IMR-90 (cell line): ENCODE results near the gene ABCF3. TPM values are rescaled to one million over a fixed set of nuclear protein-coding genes. Genes with fewer than 3 reads are reported as not detected.

Experiments
- microRNA-seq, 2 experiments: library from miRNA; stranded (forward) in 1 of 2; unstranded in 1 of 2; fragments of 10-50 nt in 1 of 2; fragments of <30 nt in 1 of 2; gene quantifications in 1 of 2; microRNA quantifications in 1 of 2; one replicate each; pipeline versions ENCODE3 to v1.1.0; 2013 to 2020; ENCODE audit not compliant: insufficient read depth in 1 of 2, insufficient read length in 1 of 2, unreplicated experiment in 1 of 2
- polyA plus RNA-seq, 3 experiments: library from polyadenylated mRNA; depleted of rRNA; stranded (reverse); fragments of >200 nt; gene quantifications; 2 replicates each; pipeline ENCODE4 v1.2.3, GENCODE V29; 2012; ENCODE audit warnings: low replicate concordance in 1 of 3
- small RNA-seq, 5 experiments: library from RNA; depleted of rRNA; stranded (forward); fragments of <200 nt; gene quantifications; one replicate each; pipeline ENCODE3, GENCODE V24; 2012
- total RNA-seq: library from RNA; depleted of rRNA; stranded (reverse); fragments of >200 nt; gene quantifications from 2 replicates; pipeline ENCODE4 v1.2.3, GENCODE V29; 2012; rRNA removed

The ABCF3 gene
- total and polyA plus RNA-seq, 2 of the 4 experiments (the other 2 are of a cell fraction), result 36.9 to 59.2 TPM

Small RNA genes within 50 kb of the gene (microRNA-seq; reads per million reads assigned to microRNA genes)
- gene MIR1224, result 0 reads per million in 2 experiments

Small RNA genes within 50 kb of the gene (small RNA-seq; reads per million reads assigned to genes)
- 0 to 0.08 (median 0) reads per million in 5 experiments for gene MIR1224

Other genes with a start within 250 kb of the ABCF3 start
- 8.4 and 9.2 TPM in 2 replicates for gene ABCC5, start 168.3 kb upstream of the ABCF3 start, total RNA-seq
- 16.2 and 17.7 TPM in 2 replicates for gene ABCC5, start 168.3 kb upstream of the ABCF3 start, polyA plus RNA-seq (2012; rRNA removed)
- gene HTR3D, start 154.5 kb upstream of the ABCF3 start, total RNA-seq, result not detected in 2 replicates
- gene HTR3D, start 154.5 kb upstream of the ABCF3 start, polyA plus RNA-seq (2012; rRNA removed), result not detected in 2 replicates
- gene HTR3C, start 133.2 kb upstream of the ABCF3 start, total RNA-seq, result not detected in 2 replicates
- not detected in 2 replicates for gene HTR3C, start 133.2 kb upstream of the ABCF3 start, polyA plus RNA-seq (2012; rRNA removed)
- not detected in 2 replicates for gene HTR3E, start 89.1 kb upstream of the ABCF3 start, total RNA-seq
- gene HTR3E, start 89.1 kb upstream of the ABCF3 start, polyA plus RNA-seq (2012; rRNA removed), result not detected in 2 replicates
- gene EIF2B5, start 50.8 kb upstream of the ABCF3 start, total RNA-seq, result 32.5 and 37.6 TPM in 2 replicates
- 29.5 and 31.7 TPM in 2 replicates for gene EIF2B5, start 50.8 kb upstream of the ABCF3 start, polyA plus RNA-seq (2012; rRNA removed)
- 23.3 and 24.2 TPM in 2 replicates for gene DVL3, start 30.8 kb upstream of the ABCF3 start, total RNA-seq
- 40.4 and 41.2 TPM in 2 replicates for gene DVL3, start 30.8 kb upstream of the ABCF3 start, polyA plus RNA-seq (2012; rRNA removed)
- 855 and 876 TPM in 2 replicates for gene AP2M1, start 11.3 kb upstream of the ABCF3 start, total RNA-seq
- 1,065 and 1,068 TPM in 2 replicates for gene AP2M1, start 11.3 kb upstream of the ABCF3 start, polyA plus RNA-seq (2012; rRNA removed)
- not detected in 2 replicates for gene VWA5B2, start 43.4 kb downstream of the ABCF3 start, total RNA-seq
- not detected in 2 replicates for gene VWA5B2, start 43.4 kb downstream of the ABCF3 start, polyA plus RNA-seq (2012; rRNA removed)
- 19.2 and 19.5 TPM in 2 replicates for gene ALG3, start 62.8 kb downstream of the ABCF3 start, total RNA-seq
- 52.6 and 55.5 TPM in 2 replicates for gene ALG3, start 62.8 kb downstream of the ABCF3 start, polyA plus RNA-seq (2012; rRNA removed)
- gene EEF1AKMT4, start 63.5 kb downstream of the ABCF3 start, total RNA-seq, result 2.8 and 2.9 TPM in 2 replicates
- gene EEF1AKMT4, start 63.5 kb downstream of the ABCF3 start, polyA plus RNA-seq (2012; rRNA removed), result 3.6 and 5.3 TPM in 2 replicates
- gene CAMK2N2, start 75.4 kb downstream of the ABCF3 start, total RNA-seq, result not detected in 2 replicates
- gene CAMK2N2, start 75.4 kb downstream of the ABCF3 start, polyA plus RNA-seq (2012; rRNA removed), result 0.29 and 0.34 TPM in 2 replicates
- gene ECE2, start 89.8 kb downstream of the ABCF3 start, total RNA-seq, result not detected in 2 replicates
- gene ECE2, start 89.8 kb downstream of the ABCF3 start, polyA plus RNA-seq (2012; rRNA removed), result not detected in 2 replicates
- gene PSMD2, start 113.0 kb downstream of the ABCF3 start, total RNA-seq, result 697 and 872 TPM in 2 replicates
- gene PSMD2, start 113.0 kb downstream of the ABCF3 start, polyA plus RNA-seq (2012; rRNA removed), result 474 and 514 TPM in 2 replicates
- 225 TPM in 2 replicates for gene EIF4G1, start 128.4 kb downstream of the ABCF3 start, total RNA-seq
- 274 and 300 TPM in 2 replicates for gene EIF4G1, start 128.4 kb downstream of the ABCF3 start, polyA plus RNA-seq (2012; rRNA removed)
- 9.7 and 10.8 TPM in 2 replicates for gene FAM131A, start 151.4 kb downstream of the ABCF3 start, total RNA-seq
- 16.5 and 19.5 TPM in 2 replicates for gene FAM131A, start 151.4 kb downstream of the ABCF3 start, polyA plus RNA-seq (2012; rRNA removed)
- 1.9 and 2.9 TPM in 2 replicates for gene CLCN2, start 175.4 kb downstream of the ABCF3 start, total RNA-seq
- gene CLCN2, start 175.4 kb downstream of the ABCF3 start, polyA plus RNA-seq (2012; rRNA removed), result 5.7 and 5.8 TPM in 2 replicates
- 47.7 and 132 TPM in 2 replicates for gene POLR2H, start 175.5 kb downstream of the ABCF3 start, total RNA-seq
- gene POLR2H, start 175.5 kb downstream of the ABCF3 start, polyA plus RNA-seq (2012; rRNA removed), result 103 and 130 TPM in 2 replicates
- gene THPO, start 192.0 kb downstream of the ABCF3 start, total RNA-seq, result not detected in 2 replicates
- not detected in 2 replicates for gene THPO, start 192.0 kb downstream of the ABCF3 start, polyA plus RNA-seq (2012; rRNA removed)
- under 0.01 TPM in 1 of 2 replicates, not detected in the other for gene CHRD, start 193.9 kb downstream of the ABCF3 start, total RNA-seq
- 0.09 TPM in 2 replicates for gene CHRD, start 193.9 kb downstream of the ABCF3 start, polyA plus RNA-seq (2012; rRNA removed)